NCI-H226 (cell line): ENCODE data around the gene GSTM5.
"Not testable (repeated sequence)": the region's sequence is repeated elsewhere in the genome, so short reads cannot be mapped to it uniquely, and the experiment has no call there.

Experiments
- DNase-seq: peaks from one replicate; pipeline ENCODE4 v3.0.0-alpha.2; 2015

Gene GSTM5

DNA sequence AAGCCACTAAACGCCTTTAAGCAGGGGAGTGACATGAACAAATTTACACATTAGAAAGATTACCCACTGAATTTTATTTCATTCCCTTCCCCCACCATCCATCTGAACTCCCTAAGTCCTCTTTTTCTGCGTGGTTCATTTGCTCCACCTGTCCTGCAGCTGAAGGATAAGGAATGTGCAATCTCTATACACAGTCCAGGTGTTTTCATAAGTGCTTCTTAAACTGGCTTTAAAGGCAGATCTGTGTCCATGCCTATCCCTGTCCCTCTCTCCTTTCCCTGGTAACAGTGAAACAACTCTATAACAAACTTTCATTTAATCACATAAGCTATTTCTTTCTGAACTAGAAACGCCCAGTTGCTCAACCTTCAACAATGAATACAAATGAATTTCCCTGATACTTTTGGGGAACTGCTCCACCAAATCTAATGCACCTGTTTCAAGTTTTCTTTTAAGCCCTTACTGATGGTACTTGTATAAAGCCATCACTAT lies 20.4 kb downstream of the GSTM5 start:
- DNase-seq: no peak

GRCh38 chr1:109733236-109733870 lies 21.3 kb downstream of the GSTM5 start:
- no peak for DNase-seq

- no peak for DNase-seq
These were observed 27.9 kb downstream of the GSTM5 start for GRCh38 chr1:109739738-109740614.

GRCh38 chr1:109740615-109741373 lies 28.7 kb downstream of the GSTM5 start, which contains the start of gene GSTM3:
Gene GSTM3 (minus strand): TSS chr1:109741038. CDS start chr1:109740287, 751 bp downstream.
- DNase-seq: no peak

DNA sequence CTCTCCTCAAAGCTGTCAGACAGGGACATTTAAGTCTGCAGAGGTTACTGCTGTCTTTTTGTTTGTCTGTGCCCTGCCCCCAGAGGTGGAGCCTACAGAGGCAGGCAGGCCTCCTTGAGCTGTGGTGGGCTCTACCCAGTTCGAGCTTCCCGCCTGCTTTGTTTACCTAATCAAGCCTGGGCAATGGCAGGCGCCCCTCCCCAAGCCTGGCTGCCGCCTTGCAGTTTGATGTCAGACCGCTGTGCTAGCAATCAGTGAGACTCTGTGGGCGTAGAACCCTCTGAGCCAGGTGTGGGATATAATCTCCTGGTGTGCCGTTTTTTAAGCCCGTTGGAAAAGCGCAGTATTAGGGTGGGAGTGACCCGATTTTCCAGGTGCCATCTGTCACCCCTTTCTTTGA lies 36.3 kb downstream of the GSTM5 start:
- not testable (repeated sequence) for DNase-seq

GRCh38 chr1:109749221-109749620 lies 37.2 kb downstream of the GSTM5 start:
- no peak for DNase-seq

DNA sequence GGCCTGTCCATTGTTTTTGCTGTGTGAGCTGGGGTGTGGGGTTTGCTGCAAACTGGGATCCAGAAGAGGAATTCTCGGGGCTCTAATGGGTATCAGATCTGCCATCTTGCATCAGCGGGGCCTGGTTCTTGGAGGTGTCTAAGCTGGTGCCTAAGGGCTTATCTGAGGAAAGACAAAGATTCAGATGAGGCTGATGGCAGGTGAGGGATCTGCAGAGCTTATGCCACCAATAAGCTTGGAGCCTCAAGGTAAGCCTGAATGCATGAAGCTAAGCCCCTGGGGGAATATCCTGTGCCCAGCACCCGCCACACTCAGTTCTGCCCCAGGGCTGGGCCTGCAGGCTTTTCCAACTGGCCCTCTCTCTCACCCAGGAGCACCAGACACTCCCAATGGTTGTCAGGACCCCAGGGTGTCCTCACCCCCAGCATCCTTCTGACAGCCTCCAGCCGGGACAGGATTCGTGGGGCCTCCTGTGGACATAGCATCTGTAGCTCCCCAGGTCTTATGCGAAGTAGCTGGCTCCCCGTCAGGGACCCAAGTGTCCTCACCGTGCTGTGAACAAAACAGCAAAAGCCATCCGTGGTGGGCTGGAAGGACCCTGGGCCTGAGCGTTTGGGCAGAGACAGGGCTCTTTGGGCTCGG lies 38.3 kb downstream of the GSTM5 start:
- DNase-seq: no peak

DNA sequence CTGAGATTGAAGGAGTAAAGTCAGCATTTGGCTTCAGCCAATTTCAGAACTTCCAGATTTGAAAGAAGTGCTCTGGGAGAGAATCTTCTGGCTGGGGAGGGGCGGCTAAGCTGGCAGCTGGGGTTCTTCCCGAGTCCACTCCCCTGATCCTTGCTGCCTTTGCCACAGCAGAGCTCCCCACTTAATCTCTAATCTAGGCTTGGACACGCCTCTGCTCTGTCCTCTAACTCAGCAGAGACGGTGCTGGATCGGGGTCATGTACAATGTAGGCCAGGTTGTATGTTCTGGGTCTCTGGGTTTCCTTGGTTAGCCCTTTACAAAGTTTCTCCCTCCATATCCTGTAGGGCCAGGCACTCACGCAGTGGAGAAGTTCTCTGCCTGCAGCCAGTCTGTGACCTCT lies 38.9 kb downstream of the GSTM5 start:
- DNase-seq: no peak

- no peak for DNase-seq
These were observed 39.6 kb downstream of the GSTM5 start for GRCh38 chr1:109751531-109752260.

DNA sequence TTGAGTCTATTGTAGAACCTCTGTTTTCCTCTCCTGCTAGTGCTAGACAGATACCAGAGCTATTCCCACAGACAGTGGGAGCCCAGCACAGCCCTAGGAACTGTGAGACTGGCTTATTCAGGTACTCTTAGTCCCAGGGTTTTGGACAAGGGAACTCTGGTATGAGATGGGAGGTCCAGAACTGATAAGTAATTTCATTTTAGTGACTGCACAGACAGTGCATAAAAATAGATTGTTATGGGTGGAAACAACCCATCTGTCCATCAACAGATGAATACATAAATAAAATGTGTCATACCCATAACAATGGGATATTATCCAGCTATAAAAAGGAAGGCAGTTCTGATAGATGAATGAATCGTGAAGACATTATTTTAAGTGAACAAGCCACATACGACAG lies 42.7 kb downstream of the GSTM5 start:
- no peak for DNase-seq

- DNase-seq: not testable (repeated sequence)
These were observed 44.3 kb downstream of the GSTM5 start for GRCh38 chr1:109756325-109756724.

- no peak for DNase-seq
These were observed 44.9 kb downstream of the GSTM5 start for GRCh38 chr1:109756848-109757521.

GRCh38 chr1:109757936-109758786 lies 46.1 kb downstream of the GSTM5 start:
- no peak for DNase-seq

DNA sequence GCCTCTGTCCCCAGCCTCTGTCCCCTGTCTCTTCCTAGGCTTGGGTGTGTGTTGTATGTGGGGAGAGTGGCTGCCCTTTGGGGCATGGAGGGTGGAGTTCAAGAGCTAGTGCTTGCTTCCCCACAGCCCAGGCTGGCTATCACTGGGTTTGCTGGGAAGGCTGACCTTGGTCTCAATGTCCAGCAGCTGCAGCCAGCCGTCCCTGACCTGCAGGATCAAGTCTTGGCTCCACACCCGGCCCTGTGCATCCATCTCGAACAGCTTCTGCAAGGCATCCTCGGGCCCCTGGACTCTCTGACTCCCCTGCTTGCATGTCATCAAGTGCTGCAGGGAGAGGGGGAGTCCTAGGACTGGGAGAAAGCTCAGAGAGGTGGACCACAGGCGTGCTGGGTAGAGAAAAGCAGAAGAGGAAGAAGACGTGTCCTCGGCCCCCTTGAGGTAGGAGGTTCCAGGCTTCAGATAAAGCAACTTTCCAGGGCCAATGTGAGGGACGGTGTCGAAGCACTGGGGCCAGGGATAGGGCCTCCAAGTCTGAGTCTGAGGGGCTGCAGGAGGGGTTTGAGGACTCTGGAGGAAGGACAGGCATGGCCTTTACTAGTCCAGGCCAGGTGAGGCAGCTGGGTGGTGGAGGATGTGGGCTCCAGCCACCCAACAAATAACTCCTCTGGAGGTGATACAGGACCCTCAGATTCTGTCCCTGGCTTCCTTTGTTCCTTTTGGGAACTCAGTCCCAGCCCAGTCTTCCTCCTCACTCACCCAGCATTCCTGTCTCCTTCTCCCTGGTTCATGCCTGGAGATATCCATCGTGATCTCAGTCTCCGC lies 47.7 kb downstream of the GSTM5 start:
- no peak for DNase-seq

GRCh38 chr1:109760581-109761226 lies 48.7 kb downstream of the GSTM5 start:
- no peak for DNase-seq

DNA sequence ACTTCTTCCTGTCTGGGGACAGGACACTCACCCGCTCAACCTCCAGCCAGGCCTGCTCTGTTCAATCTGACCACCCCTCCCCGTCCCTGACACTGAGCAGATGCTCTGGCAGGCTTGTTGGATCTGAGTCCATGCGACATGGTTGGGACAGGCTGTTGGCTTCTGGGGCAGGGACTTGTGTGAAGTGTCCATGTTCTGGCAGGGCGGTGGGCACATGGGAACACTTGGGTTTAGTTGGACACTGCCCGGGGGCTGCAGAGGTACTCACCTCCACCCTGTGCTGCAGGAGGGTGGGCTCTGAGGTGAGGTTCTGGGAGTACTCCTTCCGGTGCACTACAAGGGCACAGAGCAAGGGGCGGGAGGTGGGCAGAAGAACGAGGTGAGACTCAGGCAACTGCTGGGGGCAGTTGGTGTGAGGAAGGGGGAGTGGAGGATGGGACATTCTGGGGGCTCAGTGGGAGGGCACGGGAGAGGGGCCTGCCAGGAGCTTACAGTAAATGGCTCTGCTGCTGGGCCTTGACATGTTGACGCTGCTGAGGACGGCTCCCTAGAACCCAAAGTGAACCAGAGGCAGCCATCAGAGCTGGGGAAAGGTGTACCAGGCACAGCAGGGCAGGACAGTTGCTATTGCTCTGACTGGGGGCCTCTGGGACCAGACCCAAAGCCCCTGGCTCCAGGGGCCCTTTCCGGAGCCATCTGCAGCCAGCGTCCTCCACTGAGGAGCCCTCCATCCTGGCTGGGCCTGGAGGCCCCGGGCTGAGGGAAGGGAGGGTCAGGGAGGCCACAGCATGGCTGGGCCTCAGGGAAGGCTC lies 49.4 kb downstream of the GSTM5 start:
- DNase-seq: no peak

DNA sequence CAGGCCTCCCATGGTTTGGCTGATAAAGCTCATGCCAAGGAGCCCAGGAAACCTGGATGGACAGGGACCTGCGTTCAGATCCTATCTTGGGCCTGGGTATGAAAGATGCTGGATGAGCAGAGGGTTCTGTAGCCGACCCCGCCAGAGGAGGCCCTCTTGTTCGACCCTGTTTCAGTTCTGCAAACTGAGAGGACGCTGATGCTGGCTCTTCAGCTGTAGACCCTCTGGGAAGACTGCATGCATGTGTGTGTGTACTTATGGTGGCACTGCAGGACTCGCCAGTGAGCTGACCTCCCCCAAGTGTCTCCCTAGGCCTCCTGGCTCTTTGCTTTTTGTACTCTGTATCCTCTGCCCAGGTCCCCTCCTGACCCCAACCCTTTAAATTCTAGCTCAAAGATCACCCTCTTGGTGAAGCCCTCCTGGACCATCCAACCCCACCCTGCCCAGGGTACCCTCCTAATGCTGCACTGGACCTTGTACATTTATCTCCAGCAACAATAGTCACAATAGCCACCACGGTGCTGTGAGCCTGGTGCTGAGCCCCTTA lies 50.1 kb downstream of the GSTM5 start:
- DNase-seq: no peak
